ENCODE measurements around the gene UBE2E2.

Gene UBE2E2

GRCh38 chr3:23588547-23588946 is 385.4 kb downstream of the UBE2E2 start:
- H3K4me3 ChIP-seq (replicated peaks; ENCODE audit: low read depth, low read length): no peak overlapping the region
- DNase-seq (ENCODE audit: extremely low read depth, low read depth): no peak
- no peak for TF ChIP-seq CTCF (IDR thresholded peaks at IDR 0.05; ENCODE audit: low read depth, low read length, missing control alignments)

- no peak for TF ChIP-seq CTCF (IDR thresholded peaks at IDR 0.05; ENCODE audit: low read depth, low read length, missing control alignments)
- no peak overlapping the region for H3K4me3 ChIP-seq (replicated peaks; ENCODE audit: low read depth, low read length)
- DNase-seq (ENCODE audit: extremely low read depth, low read depth): no peak
Observed at GRCh38 chr3:23589602-23590001, 386.5 kb downstream of the UBE2E2 start.

GRCh38 chr3:23590424-23591273 is 387.5 kb downstream of the UBE2E2 start:
- TF ChIP-seq CTCF (IDR thresholded peaks at IDR 0.05; ENCODE audit: low read depth, low read length, missing control alignments): no peak
- H3K4me3 ChIP-seq (replicated peaks; ENCODE audit: low read depth, low read length): no peak overlapping the region
- no peak for DNase-seq (ENCODE audit: extremely low read depth, low read depth)

- no peak for TF ChIP-seq CTCF (IDR thresholded peaks at IDR 0.05; ENCODE audit: low read depth, low read length, missing control alignments)
- no peak for DNase-seq (ENCODE audit: extremely low read depth, low read depth)
Observed at GRCh38 chr3:23591374-23591773, 388.2 kb downstream of the UBE2E2 start.

GRCh38 chr3:23592961-23593931 is 390.1 kb downstream of the UBE2E2 start:
- TF ChIP-seq CTCF (IDR thresholded peaks at IDR 0.05; ENCODE audit: low read depth, low read length, missing control alignments): no peak
- no peak for DNase-seq (ENCODE audit: extremely low read depth, low read depth)
- H3K4me3 ChIP-seq (replicated peaks; ENCODE audit: low read depth, low read length): no peak overlapping the region

More at GRCh38 chr3:23591374-23591773, 388.2 kb downstream of the UBE2E2 start:
- H3K4me3 ChIP-seq (replicated peaks; ENCODE audit: low read depth, low read length): no peak overlapping the region

GRCh38 chr3:23594066-23594465 is 390.9 kb downstream of the UBE2E2 start:
- no peak overlapping the region for H3K4me3 ChIP-seq (replicated peaks; ENCODE audit: low read depth, low read length)
- no peak for DNase-seq (ENCODE audit: extremely low read depth, low read depth)
- TF ChIP-seq CTCF (IDR thresholded peaks at IDR 0.05; ENCODE audit: low read depth, low read length, missing control alignments): no peak

Data from HFF-Myc (cell line).